Muscle of back (tissue), 13 donors: ENCODE measurements around the gene GABRA5. TPM values are rescaled to one million over a fixed set of nuclear protein-coding genes. Genes with fewer than 3 reads are reported as not detected.
"Not testable (repeated sequence)": the region's sequence is repeated elsewhere in the genome, so short reads cannot be mapped to it uniquely, and the experiment has no call there.

Experiments used
- DNase-seq, 3 donors: peaks; one replicate each; pipeline versions ENCODE4 v3.0.0 to v3.0.0-alpha.2; 2013
- long read RNA-seq, 9 donors: transcript quantifications; one replicate each; lab custom pipeline, GENCODE V29; 2026
- polyA plus RNA-seq, 10 donors: library from polyadenylated mRNA; unstranded; fragments of 120-200 nt; gene quantifications; one replicate each; pipeline ENCODE4 v1.2.1, GENCODE V29; 2013; ENCODE audit not compliant: insufficient read length in 10 of 10

Gene GABRA5
- polyA plus RNA-seq: under 1 TPM; 0.14 to 0.68 (median 0.31) TPM
- long read RNA-seq, donor 1: 0 reads
- long read RNA-seq, donor 2: 0 reads
- long read RNA-seq, donor 3: 0 reads
- long read RNA-seq, donor 4: 0 reads
- long read RNA-seq, donor 5: 0 reads
- long read RNA-seq, donor 6: 0 reads
- long read RNA-seq, donor 7: 0 reads
- long read RNA-seq, donor 8: 0 reads
- long read RNA-seq, donor 9: 0 reads

DNA sequence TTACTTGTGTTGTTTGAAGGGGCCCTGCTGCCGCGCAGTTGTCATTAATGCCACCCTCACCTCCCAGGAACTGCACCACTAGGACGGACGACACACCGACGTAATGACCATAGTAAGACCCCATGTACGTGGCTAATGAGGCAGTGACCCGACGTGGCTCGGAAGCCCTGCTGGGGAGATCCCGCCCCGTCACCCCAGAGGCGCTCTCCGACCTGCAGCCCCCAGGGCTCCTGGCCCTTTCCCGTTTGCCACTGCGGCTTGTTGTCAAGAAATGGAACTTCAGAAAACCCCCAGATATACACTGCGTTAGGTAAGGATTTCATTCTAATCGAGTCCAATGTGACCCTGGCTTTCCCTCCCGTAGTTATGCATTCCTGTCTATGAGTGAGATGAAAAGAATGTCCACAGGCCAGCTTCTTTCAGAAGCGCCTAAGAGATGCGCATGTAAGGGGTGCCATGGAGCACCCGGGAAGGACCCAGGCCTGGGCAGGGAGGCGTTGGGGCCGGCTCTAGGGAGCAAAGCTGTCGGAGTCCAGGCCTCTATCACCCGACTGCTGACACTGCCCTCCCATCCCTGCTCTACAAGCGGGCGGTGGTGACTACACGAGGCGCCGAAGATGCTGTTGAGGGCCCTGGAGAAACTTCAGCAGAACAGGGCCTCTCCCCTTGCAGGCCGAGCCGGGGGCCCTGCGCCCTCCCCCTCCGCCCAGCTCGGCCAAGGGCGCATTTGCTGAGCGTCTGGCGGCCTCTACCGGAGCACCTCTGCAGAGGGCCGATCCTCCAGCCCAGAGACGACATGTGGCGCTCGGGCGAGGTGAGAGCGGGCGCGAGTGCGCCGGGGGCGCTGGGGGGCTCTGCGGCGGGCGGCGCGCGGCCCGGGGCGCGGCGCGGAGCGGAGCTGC, at the start of gene GABRA5:
GABRA5 (plus strand) TSS at position 765 of the 902 bp plus-strand sequence. CDS start 2,187 bp downstream, outside the sequence.
- peak; percentile 25 to 51 (median 49) for DNase-seq

DNA sequence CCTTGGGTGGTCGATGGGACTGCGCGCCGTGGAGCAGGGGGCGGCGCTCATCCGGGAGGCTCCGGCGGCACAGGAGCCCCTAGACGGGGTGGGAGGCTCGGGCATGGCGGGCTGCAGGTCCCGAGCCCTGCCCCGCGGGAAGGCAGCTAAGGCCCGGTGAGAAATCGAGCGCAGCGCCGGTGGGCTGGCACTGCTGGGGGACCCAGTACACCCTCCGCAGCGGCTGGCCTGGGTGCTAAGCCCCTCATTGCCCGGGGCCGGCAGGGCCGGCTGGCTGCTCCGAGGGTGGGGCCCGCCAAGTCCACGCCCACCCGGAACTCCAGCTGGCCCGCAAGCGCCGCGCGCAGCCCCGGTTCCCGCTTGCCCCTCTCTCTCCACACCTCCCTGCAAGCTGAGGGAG, 35.7 kb upstream of the GABRA5 start:
- DNase-seq: not testable (repeated sequence)

DNA sequence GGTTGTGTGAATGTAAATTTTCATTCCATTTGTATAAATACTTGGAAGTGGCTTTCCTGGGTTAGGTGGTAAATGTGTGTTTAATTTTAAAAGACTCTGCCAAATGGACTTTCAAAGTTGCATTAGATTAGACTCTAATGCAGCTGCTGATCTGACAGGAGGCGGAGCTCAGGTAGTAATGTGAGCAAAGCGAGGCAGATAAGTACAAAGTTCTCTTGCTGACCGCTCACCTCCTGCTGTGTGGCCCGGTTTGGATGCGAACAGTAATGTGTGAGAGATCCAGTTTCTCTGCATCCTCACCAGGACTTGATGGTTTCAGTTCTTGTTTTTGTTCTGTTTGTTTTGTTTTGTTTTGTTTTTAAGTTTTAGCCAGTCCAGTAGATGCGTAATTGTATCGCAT, 34.9 kb upstream of the GABRA5 start:
- DNase-seq: no peak

DNA sequence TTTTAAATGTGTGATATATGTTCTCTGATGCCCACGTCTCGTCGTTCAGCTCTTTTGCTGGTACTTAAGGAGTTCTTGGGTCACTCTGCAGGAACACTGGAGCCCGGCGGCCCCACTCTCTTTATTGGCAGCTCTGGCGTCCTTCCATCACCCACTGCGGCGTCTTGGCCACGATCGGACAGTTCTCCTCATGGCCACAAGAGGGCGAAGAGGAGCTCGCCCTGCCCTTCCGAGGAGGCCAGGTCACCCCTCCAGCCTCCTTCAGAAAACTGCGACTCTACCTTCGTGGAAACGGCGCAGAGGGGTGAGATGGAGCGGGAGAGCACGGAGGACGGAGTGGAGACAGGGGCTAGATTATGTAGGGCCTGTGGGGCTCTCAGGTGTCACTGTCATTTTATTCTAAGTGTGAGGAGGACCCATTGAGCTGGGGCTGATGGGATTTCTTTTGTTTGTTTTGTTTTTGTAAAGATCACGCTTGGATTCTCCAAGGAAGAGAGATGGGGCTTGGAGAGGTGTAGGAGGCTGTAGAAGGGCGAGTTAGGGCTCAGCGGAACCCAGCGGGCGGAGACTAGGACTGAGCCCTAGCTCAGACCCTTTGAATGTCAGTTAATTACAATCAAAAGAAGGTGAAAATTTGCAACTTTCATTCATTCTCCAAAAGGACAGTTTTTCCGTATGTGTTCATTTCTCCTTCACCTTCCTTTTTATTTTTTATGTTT, 28.0 kb upstream of the GABRA5 start:
- DNase-seq: no peak

DNA sequence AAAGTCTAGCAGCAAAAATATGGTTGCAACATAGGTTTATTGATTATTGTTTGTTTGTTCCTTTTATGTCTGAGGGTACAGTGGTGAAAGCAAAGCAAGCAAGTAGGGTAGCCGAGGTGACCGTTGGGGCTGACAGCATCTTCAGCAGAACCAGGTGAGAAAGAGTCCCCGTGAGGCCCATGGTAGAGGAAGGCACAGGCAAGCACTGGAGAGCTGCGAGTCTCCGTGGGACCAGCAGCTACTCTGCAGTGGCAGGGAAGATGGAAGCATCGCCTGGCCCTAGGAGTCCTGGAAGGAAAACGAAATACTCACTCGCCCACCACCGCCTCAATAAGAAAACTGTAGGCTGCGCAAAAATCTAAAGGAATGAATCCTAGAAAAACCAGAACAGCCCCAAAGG, 25.3 kb upstream of the GABRA5 start:
- no peak for DNase-seq

DNA sequence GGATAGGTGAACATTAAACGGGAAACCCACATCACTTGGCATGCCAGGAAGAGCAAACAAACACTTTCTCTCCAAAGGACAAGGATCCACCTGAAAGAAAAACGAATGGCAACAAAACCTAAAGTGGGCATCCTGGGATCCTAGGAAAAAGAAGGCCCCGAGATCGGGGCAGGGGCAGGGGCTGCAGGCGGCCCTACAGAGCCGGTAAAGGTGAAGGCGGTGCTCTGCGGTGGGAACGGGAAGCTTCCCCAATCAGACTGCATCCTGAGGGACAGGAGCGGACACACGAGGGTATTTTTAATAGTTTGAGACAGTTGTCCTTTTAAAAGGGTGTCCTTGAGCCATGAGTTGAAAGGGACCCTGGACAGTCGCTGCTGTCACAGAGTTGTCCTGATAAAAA, 24.9 kb upstream of the GABRA5 start:
- no peak for DNase-seq

DNA sequence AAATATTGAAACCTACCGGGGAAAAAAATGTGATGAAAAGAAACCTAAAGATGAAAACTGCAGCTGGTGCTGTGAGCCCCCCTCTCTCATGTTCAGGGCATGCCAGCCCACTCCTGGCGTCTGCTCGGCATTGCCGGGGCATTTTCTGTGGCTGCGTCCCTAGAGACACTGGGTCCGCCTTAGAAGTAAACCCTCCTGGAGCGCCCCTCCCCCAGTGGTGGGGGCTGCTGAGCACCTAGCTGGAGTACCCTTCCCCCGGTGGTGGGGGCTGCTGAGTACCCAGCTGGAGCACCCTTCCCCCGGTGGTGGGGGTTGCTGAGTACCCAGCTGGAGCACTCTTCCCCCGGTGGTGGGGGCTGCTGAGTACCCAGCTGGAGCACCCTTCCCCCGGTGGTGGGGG, 24.5 kb upstream of the GABRA5 start:
- no peak for DNase-seq

DNA sequence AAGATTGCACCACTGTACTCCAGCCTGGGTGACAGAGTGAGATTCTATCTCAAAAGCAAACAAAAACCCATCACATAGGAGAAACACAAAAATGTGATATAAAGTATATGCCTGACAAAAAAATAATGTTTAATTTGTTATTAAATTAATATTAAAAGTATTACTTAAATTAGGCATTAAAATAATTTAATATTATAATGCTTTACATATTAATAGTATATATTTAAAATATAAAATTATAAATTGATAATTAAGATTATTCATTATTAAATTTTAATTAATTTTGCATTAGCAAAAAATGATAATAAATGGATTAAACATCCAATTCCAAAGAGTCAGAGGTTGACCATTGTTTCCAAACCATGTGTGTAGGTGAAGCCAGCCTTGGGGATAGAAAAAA, 22.0 kb upstream of the GABRA5 start:
- DNase-seq: no peak

DNA sequence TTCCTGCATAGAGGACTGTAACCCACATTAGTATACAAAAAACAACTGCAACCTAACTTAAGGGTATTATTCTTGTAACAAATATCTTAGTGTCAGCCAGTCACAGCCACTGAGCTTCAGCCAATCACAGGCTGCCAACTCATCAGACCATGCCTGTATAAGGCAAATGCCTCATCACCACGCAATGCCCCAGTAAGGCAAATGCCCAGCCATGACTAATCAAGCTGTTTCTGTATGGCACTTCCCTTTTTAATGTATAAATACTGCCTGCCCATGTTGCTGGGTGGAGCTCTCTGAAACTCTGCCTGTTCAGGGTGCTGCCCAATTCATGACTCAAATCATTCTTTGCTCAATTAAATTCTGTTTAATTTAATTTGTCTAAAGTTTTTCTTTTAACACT, 18.4 kb upstream of the GABRA5 start:
- DNase-seq: no peak

DNA sequence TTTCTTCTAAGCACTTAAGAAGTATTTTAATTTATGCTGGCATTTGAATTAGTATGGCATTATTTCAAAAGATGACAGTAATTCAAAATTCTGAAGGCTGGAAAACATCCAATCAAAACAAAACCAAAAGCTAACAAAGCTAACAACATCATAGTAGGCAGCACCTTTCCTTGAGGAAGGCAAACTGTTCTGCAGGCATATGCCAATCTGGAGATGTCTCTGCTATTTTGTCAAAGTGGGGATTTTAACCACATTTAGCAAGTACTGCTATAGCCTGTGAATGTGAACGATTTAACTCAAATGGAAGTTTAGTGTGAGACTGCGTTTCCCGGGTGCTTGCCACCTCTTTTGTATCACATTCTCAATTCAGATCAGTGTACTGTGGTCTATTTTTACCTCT, 16.7 kb upstream of the GABRA5 start:
- DNase-seq: no peak

DNA sequence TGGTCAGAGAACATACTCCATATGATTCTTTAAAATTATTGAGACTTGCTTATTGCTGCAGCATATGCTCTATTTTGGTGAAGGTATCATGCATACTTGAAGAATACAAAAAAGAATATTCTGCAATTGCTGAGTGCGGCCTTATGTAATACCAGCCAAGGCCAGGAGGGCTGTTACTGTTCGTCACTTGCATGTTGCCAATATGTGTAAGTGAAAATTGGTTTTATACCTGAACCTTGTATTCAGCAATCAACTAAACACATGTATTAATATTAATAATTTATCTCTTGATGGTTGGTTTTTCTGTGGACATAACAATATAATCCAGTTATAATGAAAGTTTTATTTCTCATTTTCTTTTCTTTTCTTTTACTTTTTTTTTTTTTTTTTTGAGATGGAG, 13.9 kb upstream of the GABRA5 start:
- DNase-seq: no peak

DNA sequence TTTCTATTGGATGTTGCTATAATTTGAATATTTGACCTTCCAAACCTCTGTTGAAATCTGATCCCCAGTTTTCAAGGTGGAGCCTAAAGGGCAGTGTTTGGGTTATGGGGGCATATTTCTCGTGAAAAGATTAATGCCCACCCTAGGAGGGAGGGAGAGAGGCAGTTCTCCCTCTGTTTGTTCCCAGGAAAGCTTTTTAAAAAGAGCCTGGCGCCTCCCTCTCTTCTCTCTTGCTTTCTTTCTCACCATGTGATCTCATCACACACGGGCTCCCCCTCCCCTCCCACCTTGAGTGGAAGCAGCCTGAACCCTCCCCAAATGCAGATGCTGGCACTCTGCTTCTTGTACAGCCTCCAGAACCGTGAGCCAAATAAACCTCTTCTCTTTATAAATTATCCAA, 12.4 kb upstream of the GABRA5 start:
- no peak for DNase-seq

DNA sequence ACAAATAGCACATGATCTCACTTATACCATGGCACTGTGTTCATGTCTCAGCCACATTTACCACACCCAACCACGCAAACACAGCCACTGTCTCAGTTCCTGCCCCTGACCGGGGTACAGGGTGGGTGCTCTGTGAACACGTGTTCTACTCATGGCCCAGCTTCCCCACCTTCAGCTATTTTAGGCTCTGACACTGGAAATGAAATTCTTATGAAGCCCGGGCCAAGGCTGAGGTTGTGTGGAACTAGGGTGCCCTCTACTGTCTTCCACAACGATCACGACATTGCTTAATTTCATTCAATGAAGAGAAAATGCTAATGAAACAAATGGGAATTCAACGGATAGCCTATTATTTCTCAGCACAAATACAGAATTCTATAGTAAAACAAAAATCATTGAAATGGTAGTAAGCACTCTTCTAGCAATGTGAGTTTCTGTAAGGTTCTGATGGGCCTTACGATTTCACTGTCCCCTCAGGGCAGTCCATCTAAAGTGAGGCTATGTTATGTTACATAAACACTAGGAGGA, 2.1 kb upstream of the GABRA5 start:
- peak; percentile 42 to 73 (median 51) for DNase-seq

DNA sequence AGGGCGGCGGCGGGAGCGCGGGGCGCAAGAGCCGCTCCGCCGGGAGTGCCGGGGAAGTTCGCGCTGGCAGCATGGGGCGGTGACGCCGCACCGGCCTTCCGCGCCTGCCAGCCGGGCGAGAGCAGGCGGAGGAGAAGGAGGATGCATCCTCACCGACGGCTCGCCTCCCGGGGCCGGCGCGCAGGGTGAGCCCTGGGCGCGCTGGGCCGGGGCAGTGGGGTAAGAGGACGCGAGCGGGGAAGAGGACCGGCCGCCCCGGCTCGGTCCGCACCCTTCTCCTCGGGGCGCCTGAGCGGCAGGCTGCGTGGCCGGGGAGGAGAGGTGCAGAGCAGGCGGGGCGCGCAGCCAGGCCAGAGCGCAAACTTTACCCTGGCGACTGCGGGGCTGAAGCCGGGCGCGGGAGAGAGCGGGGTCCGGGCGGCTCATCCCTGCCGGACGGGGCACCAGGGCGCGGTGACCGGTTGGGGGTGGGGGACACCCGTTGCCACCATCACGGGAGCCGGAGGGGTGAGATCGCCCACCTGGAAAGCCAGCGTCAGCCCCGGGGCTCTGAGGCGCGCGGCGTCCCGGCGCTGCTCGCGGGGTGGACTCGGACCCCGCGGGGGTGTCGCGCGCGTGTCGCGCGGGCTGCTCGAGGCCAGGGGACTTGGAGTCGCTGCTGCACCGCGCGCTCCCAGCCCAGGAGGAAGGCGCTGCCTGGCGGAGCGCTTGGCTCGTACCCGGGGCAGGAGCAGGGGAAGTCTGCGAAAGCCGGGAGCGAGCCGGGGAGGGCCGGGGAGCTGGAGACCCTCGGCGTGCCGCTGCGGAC, 542 bp downstream of the GABRA5 start:
- DNase-seq: peak in 1 of 3 donors; percentile 37

DNA sequence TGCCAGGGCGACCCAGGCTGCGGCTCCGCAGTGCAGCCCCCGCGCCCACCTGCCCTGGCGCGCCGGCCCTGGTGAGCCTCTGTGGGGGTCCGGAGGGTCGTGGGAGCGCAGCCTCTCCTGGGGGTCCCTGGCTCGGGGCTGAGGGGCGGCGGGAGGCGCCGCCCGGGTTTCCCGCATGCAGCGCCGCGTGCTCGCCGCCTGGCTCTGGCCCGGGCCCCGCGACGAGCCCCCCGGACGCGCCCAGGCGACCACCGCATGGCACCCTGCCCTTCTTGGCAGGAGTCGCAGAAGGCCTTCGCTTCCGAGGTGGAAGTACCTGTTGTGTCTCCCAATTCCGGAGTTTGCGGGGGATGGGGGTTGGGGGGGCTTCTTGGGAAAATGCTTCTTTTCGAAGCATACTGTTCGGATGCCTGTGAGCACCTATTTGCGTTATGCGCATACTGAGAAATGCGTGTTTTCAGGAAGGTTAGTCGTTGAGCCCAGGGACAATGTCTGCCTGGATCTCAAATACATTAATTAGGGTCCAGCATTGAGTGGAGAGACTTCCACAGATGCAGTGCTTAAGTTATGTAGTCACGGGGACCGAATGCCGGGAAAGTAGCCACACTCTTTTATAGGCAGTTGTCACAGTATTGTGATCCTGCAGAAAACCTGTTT, 1.3 kb downstream of the GABRA5 start:
- no peak for DNase-seq

DNA sequence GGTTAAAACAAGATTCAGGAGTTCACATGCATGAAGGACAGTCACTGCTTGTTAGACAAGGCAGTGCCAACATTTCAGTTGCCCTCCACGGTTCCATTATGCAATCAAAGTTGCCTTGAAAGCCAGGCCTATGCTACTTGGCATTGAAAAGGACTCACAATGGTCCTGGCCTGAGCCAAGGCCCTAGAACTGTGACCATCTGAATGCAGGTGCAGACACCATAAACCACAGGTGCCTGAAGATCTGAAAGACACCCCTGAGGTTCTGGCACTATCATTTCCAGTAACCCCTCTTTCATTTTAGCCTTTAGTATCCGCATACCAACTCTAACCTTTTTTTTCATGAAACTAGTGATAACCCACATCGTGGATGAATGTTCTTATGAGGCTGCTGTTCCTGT, 2.8 kb downstream of the GABRA5 start:
- no peak for DNase-seq

DNA sequence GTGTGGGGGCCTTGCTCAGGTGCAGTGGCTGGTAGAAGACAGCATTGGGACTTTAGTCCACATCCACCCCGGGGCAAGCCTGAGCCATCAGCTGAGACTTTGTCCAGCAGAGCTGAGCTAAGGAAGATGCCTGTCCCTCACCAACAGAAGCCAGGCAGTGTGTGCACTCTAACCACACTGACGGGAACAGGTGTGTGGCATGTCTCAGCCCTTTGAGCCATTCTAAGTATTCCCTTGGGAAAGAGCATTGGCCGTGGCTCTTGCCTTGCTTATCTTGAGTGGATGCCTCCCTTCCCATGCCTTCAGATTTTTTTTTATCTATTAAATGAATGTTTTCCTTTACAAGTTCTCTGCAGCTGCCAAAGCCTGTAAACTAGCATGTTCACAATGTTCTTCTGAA, 3.5 kb downstream of the GABRA5 start:
- DNase-seq: no peak

DNA sequence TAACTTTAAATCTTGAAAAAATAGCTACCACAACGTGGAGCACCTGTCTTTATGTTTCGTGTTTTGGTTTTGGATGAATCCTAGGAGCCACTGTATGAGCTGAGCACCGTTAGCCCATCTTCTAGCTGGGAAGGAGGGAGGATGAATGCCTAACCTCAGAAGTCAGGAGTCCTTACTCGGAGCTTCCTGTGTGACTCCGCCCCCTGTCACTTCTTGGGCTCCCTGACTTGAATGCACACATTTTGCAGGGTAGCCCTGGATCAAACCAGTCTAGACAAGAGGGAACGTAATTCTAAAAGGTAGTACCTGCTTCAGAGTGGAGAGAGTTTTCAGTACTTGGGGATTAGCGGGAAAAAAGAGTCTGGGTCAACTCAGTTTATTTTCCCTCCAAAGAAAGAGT, 5.3 kb downstream of the GABRA5 start:
- DNase-seq: no peak

DNA sequence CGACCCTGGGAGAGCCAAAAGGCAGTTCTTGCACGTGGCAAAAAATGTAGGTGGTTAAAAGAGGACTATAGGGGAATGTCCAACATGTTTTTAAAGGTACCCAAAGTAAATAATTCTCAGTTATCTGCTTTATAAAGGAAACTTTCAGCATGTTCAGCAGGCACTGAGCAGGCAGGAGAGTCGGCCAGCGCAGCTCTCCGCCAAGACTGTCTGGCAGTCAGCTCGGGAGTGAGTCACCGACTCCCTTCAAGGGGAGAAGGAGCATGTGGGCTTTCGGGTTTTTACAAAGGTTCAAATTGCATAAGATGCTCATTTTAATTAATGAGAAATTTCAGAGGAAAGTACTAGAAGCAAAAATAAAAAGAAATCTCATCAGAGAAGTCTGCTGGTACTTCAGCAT, 7.0 kb downstream of the GABRA5 start:
- peak in 2 of 3 donors; percentile 34 to 57 for DNase-seq

DNA sequence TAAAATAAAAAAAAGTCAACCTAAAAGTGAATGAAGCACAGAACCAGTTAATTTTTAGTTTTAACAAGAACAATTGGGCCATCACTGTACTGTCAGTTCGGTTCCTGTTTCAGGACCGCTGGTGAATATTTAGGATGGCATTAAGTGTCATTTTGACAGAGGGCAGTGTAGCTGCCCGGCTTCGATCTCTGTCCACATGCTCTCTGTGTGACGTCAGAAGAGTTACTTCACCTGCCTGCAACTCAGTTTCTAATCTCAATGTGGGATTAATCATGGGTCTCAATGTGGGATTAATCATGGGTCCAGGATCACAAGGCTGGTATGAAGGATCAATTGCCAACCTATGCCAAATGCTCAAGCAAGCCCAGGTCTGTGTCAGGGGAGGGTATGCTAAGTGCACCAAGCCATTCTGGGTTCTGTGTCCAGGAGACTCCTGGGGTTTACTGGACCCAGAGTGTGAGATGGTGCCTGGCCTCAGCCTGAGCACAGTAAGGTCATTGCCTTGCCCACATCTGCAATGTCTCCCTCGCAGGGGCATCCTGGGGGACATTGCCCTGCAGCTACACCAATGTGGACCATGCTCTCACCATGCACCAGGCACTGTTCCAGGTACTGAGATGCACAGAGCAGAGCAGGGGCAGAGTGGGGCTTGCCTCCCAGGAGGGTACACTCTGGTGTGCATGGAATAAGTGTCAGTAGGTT, 8.1 kb downstream of the GABRA5 start:
- DNase-seq: no peak
